CD14-positive monocyte (primary cell): ENCODE measurements around the gene NT5C1A. TPM values are rescaled to one million over a fixed set of nuclear protein-coding genes. Genes with fewer than 3 reads are reported as not detected.

Source experiments
- DNase-seq, 3 donors: peaks; one replicate each; pipeline ENCODE4 v3.0.0-alpha.2; 2011 to 2022
- H2AFZ ChIP-seq: 2 replicates; pipeline ENCODE4 v1.6.0; 2012; ENCODE audit warnings: mild to moderate bottlenecking, low read depth, low read length, inconsistent platforms; ENCODE audit not compliant: insufficient read depth, poor library complexity, severe bottlenecking
- H3K27ac ChIP-seq, 2 donors: 1 replicate in 1 of 2; 2 replicates in 1 of 2; pipeline ENCODE4 v1.5.1; 2012 to 2013; ENCODE audit warnings: low read length in 2 of 2, control low read depth in 1 of 2, inconsistent platforms in 1 of 2, low read depth in 1 of 2, mild to moderate bottlenecking in 1 of 2
- H3K27me3 ChIP-seq, 2 donors: one replicate each; pipeline versions ENCODE4 v1.6.0 to v1.6.1; 2011 to 2013; ENCODE audit warnings: low read length in 2 of 2; ENCODE audit not compliant: control insufficient read depth in 2 of 2, insufficient read depth in 2 of 2
- H3K36me3 ChIP-seq, 2 donors: replicated peaks in 1 of 2; 1 replicate in 1 of 2; 2 replicates in 1 of 2; pipeline versions ENCODE4 v1.5.1 to v1.6.1; 2012 to 2013; ENCODE audit warnings: low read length in 2 of 2, control low read depth in 1 of 2, inconsistent platforms in 1 of 2, mild to moderate bottlenecking in 1 of 2; ENCODE audit not compliant: insufficient read depth in 2 of 2, control insufficient read depth in 1 of 2
- H3K4me1 ChIP-seq, 2 donors: 1 replicate in 1 of 2; 2 replicates in 1 of 2; pipeline versions ENCODE4 v1.5.1 to v1.6.1; 2012 to 2013; ENCODE audit warnings: low read length in 2 of 2, control low read depth in 1 of 2, inconsistent platforms in 1 of 2, mild to moderate bottlenecking in 1 of 2, moderate library complexity in 1 of 2; ENCODE audit not compliant: insufficient read depth in 2 of 2, control insufficient read depth in 1 of 2
- H3K4me2 ChIP-seq: replicated peaks from 2 replicates; pipeline ENCODE3; 2012; ENCODE audit warnings: low read length, moderate library complexity, mild to moderate bottlenecking; ENCODE audit not compliant: poor library complexity, severe bottlenecking; ENCODE audit errors: extremely low read depth
- H3K4me3 ChIP-seq, 3 experiments: fragments of 200-600 bp in 1 of 3; sonication (generic) in 1 of 3; replicated peaks in 1 of 3; 1 replicate in 2 of 3; 2 replicates in 1 of 3; pipeline ENCODE4 v1.5.1; 2011 to 2013; ENCODE audit warnings: low read length in 3 of 3, mild to moderate bottlenecking in 3 of 3, control low read depth in 2 of 3, low read depth in 2 of 3, inconsistent platforms in 1 of 3, moderate library complexity in 1 of 3
- H3K79me2 ChIP-seq: 2 replicates; pipeline ENCODE4 v1.6.0; 2012; ENCODE audit warnings: mild to moderate bottlenecking, control low read depth, inconsistent platforms, low read length, moderate library complexity; ENCODE audit not compliant: insufficient read depth
- H3K9ac ChIP-seq: 2 replicates; pipeline ENCODE4 v1.6.0; 2017; ENCODE audit warnings: low read length, mild to moderate bottlenecking; ENCODE audit not compliant: insufficient read depth, poor library complexity, severe bottlenecking
- H3K9me3 ChIP-seq, 2 donors: replicated peaks in 1 of 2; 1 replicate in 1 of 2; 2 replicates in 1 of 2; pipeline versions ENCODE4 v1.5.1 to v1.6.1; 2012 to 2013; ENCODE audit warnings: low read length in 2 of 2, control low read depth in 1 of 2; ENCODE audit not compliant: control insufficient read depth in 1 of 2, insufficient read depth in 1 of 2
- H4K20me1 ChIP-seq: 2 replicates; pipeline ENCODE4 v1.6.0; 2012; ENCODE audit warnings: mild to moderate bottlenecking, low read length, control low read depth, moderate library complexity; ENCODE audit not compliant: insufficient read depth
- H3K27ac Mint-ChIP-seq, 7 donors: one replicate each; pipeline ENCODE4 v1.8.0; 2020; ENCODE audit warnings: mild to moderate bottlenecking in 7 of 7, mixed read lengths in 7 of 7, moderate library complexity in 6 of 7, inconsistent platforms in 2 of 7
- H3K27me3 Mint-ChIP-seq, 3 donors: one replicate each; pipeline ENCODE4 v1.8.0; 2021 to 2022; ENCODE audit warnings: low read depth in 3 of 3, mild to moderate bottlenecking in 3 of 3, mixed read lengths in 3 of 3, moderate library complexity in 3 of 3, inconsistent platforms in 1 of 3
- H3K36me3 Mint-ChIP-seq, 2 donors: one replicate each; pipeline ENCODE4 v1.8.0; 2020; ENCODE audit warnings: mixed read lengths in 2 of 2, inconsistent platforms in 1 of 2, mild to moderate bottlenecking in 1 of 2
- H3K4me1 Mint-ChIP-seq: one replicate; pipeline ENCODE4 v1.8.0; 2020; ENCODE audit warnings: mild to moderate bottlenecking, mixed read lengths
- H3K4me3 Mint-ChIP-seq, 2 donors: one replicate each; pipeline ENCODE4 v1.8.0; 2020; ENCODE audit warnings: mild to moderate bottlenecking in 2 of 2, mixed read lengths in 2 of 2, moderate library complexity in 1 of 2
- H3K9me3 Mint-ChIP-seq, 7 donors: one replicate each; pipeline ENCODE4 v1.8.0; 2020 to 2022; ENCODE audit warnings: mixed read lengths in 7 of 7, mild to moderate bottlenecking in 6 of 7, moderate library complexity in 6 of 7, inconsistent platforms in 2 of 7
- WGBS: methylation state at CpG from one replicate; pipeline ENCODE4 v1.1.5; 2013; ENCODE audit warnings: missing lambda C conversion rate; ENCODE audit not compliant: insufficient coverage; 5-methylcytosine and 5-hydroxymethylcytosine counted together
- intact Hi-C, 2 donors: fragments of 100-400 bp; cut with micrococcal nuclease; formaldehyde crosslinking; loops; one replicate each; pipeline versions ENCODE4 v1.15.0 to v1.15.1; 2023
- polyA plus RNA-seq, 3 donors: library from polyadenylated mRNA; depleted of rRNA in 1 of 3; unstranded in 2 of 3; stranded (reverse) in 1 of 3; fragments of 300-500 nt in 2 of 3; fragments of >200 nt in 1 of 3; fragmentation: Illumina TruSeq in 2 of 3; gene quantifications; 1 replicate in 2 of 3; 2 replicates in 1 of 3; pipeline ENCODE4 v1.2.3, GENCODE V29; 2012 to 2021
- TF ChIP-seq, protein P1 (sequence below): fragments of 200-600 bp; IDR thresholded peaks from one replicate; pipeline ENCODE4 v1.8.0; 2022; ENCODE audit warnings: antibody characterized with exemption, mild to moderate bottlenecking

NT5C1A gene
- polyA plus RNA-seq, 3 donors = not detected

DNA sequence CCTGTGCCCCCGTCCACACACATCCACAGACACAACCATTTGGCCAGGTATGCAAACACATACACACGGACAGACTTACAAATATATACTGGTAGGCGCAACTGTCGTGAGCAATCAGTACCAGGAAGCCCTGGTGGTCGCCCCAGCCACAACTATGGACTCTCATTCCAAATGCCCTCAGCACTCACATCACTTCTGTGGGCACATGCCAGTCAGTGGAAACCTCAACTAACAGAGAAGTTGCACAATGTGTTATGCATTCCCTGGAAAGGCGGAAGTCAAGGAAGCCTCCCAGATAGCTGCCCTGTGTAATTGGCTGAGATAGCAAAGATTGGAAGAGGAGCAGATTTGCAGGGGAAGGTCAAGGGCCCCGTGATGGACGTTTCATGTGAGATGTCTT is 31.0 kb downstream of the NT5C1A start:
- Histone ChIP-seq H3K9me3 (peaks cover 6 to 8% of the 10 kb centered on the region in 2 donors), H3K9ac (no peak overlapping the region), H3K27me3 (peaks cover 8 to 13% of the 10 kb centered on the region in 2 donors), H3K79me2 (no peaks in the 10 kb centered on the region), H3K27ac (no peak overlapping the region), H3K36me3 (no peaks in the 10 kb centered on the region), H2AFZ (no peak overlapping the region), H3K4me1 (peaks cover 3 to 15% of the 10 kb centered on the region in 2 donors), H3K4me2 (no peak overlapping the region), H3K4me3 (no peak overlapping the region), H4K20me1 (no peaks in the 10 kb centered on the region)
- Mint-ChIP-seq H3K4me3 (no peak overlapping the region), H3K9me3 (peaks cover 4 to 11% (median 9%) of the 10 kb centered on the region in 7 donors), H3K27me3 (peaks cover 8 to 25% (median 18%) of the 10 kb centered on the region in 3 donors), H3K36me3 (no peaks in the 10 kb centered on the region), H3K4me1 (peaks cover 5% of the 10 kb centered on the region), H3K27ac (no peak overlapping the region)
- intact Hi-C loops = no loop called here
- TF ChIP-seq, protein P1, sequence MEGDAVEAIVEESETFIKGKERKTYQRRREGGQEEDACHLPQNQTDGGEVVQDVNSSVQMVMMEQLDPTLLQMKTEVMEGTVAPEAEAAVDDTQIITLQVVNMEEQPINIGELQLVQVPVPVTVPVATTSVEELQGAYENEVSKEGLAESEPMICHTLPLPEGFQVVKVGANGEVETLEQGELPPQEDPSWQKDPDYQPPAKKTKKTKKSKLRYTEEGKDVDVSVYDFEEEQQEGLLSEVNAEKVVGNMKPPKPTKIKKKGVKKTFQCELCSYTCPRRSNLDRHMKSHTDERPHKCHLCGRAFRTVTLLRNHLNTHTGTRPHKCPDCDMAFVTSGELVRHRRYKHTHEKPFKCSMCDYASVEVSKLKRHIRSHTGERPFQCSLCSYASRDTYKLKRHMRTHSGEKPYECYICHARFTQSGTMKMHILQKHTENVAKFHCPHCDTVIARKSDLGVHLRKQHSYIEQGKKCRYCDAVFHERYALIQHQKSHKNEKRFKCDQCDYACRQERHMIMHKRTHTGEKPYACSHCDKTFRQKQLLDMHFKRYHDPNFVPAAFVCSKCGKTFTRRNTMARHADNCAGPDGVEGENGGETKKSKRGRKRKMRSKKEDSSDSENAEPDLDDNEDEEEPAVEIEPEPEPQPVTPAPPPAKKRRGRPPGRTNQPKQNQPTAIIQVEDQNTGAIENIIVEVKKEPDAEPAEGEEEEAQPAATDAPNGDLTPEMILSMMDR = no peak
- no peak for DNase-seq
- WGBS = 85% methylated on average over 8 of the region's 8 CpGs

DNA sequence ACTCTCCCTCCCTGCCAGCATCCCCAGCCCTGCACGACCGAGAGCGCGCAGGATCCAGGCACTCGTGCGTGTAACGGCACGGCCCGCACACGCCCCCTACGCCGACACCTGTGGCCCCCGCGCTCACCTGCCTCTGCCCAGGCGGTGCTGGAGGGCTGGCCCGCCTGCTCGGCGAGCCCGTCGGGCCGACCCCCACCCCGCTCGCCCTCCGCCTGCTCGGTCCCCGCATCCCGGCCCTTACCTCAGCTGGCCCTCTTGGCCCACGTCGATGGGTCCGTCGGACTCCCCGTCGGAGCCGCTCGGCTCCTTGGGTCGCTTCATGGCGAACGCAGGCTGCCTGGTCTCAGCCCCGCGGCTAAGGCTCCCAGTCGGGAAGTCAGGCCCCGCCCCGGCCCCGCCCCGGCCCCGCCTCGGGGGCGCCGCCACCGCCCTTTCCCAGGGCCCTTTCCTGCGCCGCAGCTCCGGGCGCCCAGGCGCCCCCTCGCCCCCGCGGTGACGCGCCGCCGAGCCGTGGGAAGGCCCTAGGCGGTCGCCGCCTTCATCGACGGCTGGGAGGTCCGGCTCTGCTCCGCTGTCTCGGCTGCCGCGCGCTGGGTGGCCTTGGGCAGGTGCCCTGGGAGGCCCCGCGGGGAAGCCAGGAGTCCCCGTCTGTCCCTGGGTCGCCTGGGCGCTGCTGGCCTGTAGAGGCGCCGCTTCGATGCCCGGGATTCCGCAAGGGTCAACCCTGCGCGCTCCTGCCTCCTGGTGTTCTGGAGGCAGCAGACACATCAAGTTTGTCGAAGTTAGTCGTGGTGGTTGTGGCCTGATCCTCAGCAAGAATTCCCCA is 32.4 kb downstream of the NT5C1A start, which contains the start of gene HEYL:
TSS of gene HEYL (minus strand) at position 339 of the 826 bp plus-strand sequence. CDS start at position 321, 18 bp downstream.
- TF ChIP-seq, protein P1 = peak; percentile 18
- Histone ChIP-seq H3K27me3 (peaks cover 8 to 13% of the 10 kb centered on the region in 2 donors), H3K4me1 (peaks cover 3 to 15% of the 10 kb centered on the region in 2 donors), H4K20me1 (no peaks in the 10 kb centered on the region), H3K36me3 (no peaks in the 10 kb centered on the region), H2AFZ (peak within 1 kb of the TSS; percentile 84), H3K79me2 (no peaks in the 10 kb centered on the region), H3K4me2 (peak within 1 kb of the TSS; percentile 85), H3K9me3 (peaks cover 6 to 8% of the 10 kb centered on the region in 2 donors), H3K9ac (peak within 1 kb of the TSS; percentile 64), H3K4me3 (peak within 1 kb of the TSS; percentile 23 to 72 (median 54)), H3K27ac (no peak within 1 kb of the TSS)
- Mint-ChIP-seq H3K9me3 (peaks cover 4 to 10% (median 9%) of the 10 kb centered on the region in 7 donors), H3K27ac (peak within 1 kb of the TSS in 2 of 7 donors; percentile 56 to 70), H3K4me1 (peaks cover 5% of the 10 kb centered on the region), H3K36me3 (no peaks in the 10 kb centered on the region), H3K4me3 (peak within 1 kb of the TSS; percentile 65 to 83), H3K27me3 (peaks cover 6 to 27% (median 18%) of the 10 kb centered on the region in 3 donors)
- DNase-seq = peak; percentile 25 to 45 (median 31)
- 3% methylated on average over 86 of the region's 88 CpGs for WGBS
- intact Hi-C loops = no loop called here
